Jurkat, Clone E6-1 (cell line): Measurements from ENCODE around the gene KANTR.
"Not testable (repeated sequence)": the region's sequence is repeated elsewhere in the genome, so short reads cannot be mapped to it uniquely, and the experiment has no call there.

Experiments used
- DNase-seq: peaks from one replicate; pipeline ENCODE4 v3.0.0-alpha.2; 2011; ENCODE audit warnings: low read depth, low spot score
- H3K4me3 ChIP-seq: 2 replicates; pipeline ENCODE4 v1.5.1; 2011; ENCODE audit warnings: mild to moderate bottlenecking, low read length, control low read depth, moderate library complexity

KANTR gene

GRCh38 chrX:53116101-53116500, 22.2 kb downstream of the KANTR start:
- no peak overlapping the region for H3K4me3 ChIP-seq
- DNase-seq: no peak

GRCh38 chrX:53122013-53122412, 28.1 kb downstream of the KANTR start:
- no peak for DNase-seq
- no peak overlapping the region for H3K4me3 ChIP-seq

GRCh38 chrX:53125506-53125905, 31.6 kb downstream of the KANTR start:
- no peak for DNase-seq
- H3K4me3 ChIP-seq: no peak overlapping the region

GRCh38 chrX:53126377-53126776, 32.4 kb downstream of the KANTR start:
- DNase-seq: no peak
- H3K4me3 ChIP-seq: no peak overlapping the region

- H3K4me3 ChIP-seq: no peak overlapping the region
- DNase-seq: no peak
Measured at GRCh38 chrX:53128097-53128749, 34.3 kb downstream of the KANTR start.

GRCh38 chrX:53133400-53133799, 39.5 kb downstream of the KANTR start:
- no peak for DNase-seq
- no peak overlapping the region for H3K4me3 ChIP-seq

- H3K4me3 ChIP-seq: no peak overlapping the region
- no peak for DNase-seq
Measured at GRCh38 chrX:53135581-53135980, 41.6 kb downstream of the KANTR start.

- no peak for DNase-seq
- H3K4me3 ChIP-seq: no peak overlapping the region
Measured at GRCh38 chrX:53153581-53153980, 59.6 kb downstream of the KANTR start.

GRCh38 chrX:53155512-53156206, 61.7 kb downstream of the KANTR start:
- DNase-seq: no peak
- H3K4me3 ChIP-seq: no peak overlapping the region

GRCh38 chrX:53156207-53156596, 62.3 kb downstream of the KANTR start:
- no peak for DNase-seq
- no peak overlapping the region for H3K4me3 ChIP-seq

- no peak for DNase-seq
- no peak overlapping the region for H3K4me3 ChIP-seq
Measured at GRCh38 chrX:53159184-53159583, 65.2 kb downstream of the KANTR start.

GRCh38 chrX:53160297-53160983, 66.5 kb downstream of the KANTR start:
- no peak overlapping the region for H3K4me3 ChIP-seq
- no peak for DNase-seq

GRCh38 chrX:53163436-53163835, 69.5 kb downstream of the KANTR start:
- H3K4me3 ChIP-seq: no peak overlapping the region
- DNase-seq: no peak

GRCh38 chrX:53164566-53164965, 70.6 kb downstream of the KANTR start:
- H3K4me3 ChIP-seq, DNase-seq: not testable (repeated sequence)

- H3K4me3 ChIP-seq: no peak overlapping the region
- no peak for DNase-seq
Measured at GRCh38 chrX:53166103-53166502, 72.2 kb downstream of the KANTR start.

- DNase-seq: no peak
- H3K4me3 ChIP-seq: no peak overlapping the region
Measured at GRCh38 chrX:53171356-53171755, 77.4 kb downstream of the KANTR start.
